ENCODE measurements around the gene ACADM. TPM values are rescaled to one million over a fixed set of nuclear protein-coding genes. Genes with fewer than 3 reads are reported as not detected.

The ACADM gene
- total RNA-seq, 4 donors from 2014 or later = 22.9 to 51.1 (median 41.2) TPM

GRCh38 chr1:75811211-75811981 lies 86.9 kb downstream of the ACADM start:
- H3K27me3 ChIP-seq = no peaks in the 10 kb centered on the region
- no peaks in the 10 kb centered on the region for H3K4me1 ChIP-seq
- H3K27ac ChIP-seq = no peak overlapping the region
- H3K4me3 ChIP-seq = no peak overlapping the region
- peaks cover 0 to 9% (median 0%) of the 10 kb centered on the region in 3 donors for H3K36me3 ChIP-seq
- no peaks in the 10 kb centered on the region for H3K9me3 ChIP-seq
- TF ChIP-seq CTCF (IDR thresholded peaks at IDR 0.05) = no peak
- TF ChIP-seq EP300 (IDR thresholded peaks at IDR 0.05) = no peak
- TF ChIP-seq POLR2A (IDR thresholded peaks at IDR 0.05) = no peak
- DNase-seq (ENCODE audit: low spot score in 2 of 2) = no peak
- 73 to 85% methylated on average over 1 of the region's 1 CpG for WGBS, 2 donors

- H3K4me3 ChIP-seq = no peak overlapping the region
- no peaks in the 10 kb centered on the region for H3K9me3 ChIP-seq
- H3K36me3 ChIP-seq = peaks cover 0 to 9% (median 0%) of the 10 kb centered on the region in 3 donors
- H3K4me1 ChIP-seq = no peaks in the 10 kb centered on the region
- WGBS, 2 donors = 89 to 94% methylated on average over 3 of the region's 3 CpGs
- no peak overlapping the region for H3K27ac ChIP-seq
- TF ChIP-seq CTCF (IDR thresholded peaks at IDR 0.05) (no peak), EP300 (IDR thresholded peaks at IDR 0.05) (no peak), POLR2A (IDR thresholded peaks at IDR 0.05) (no peak)
- DNase-seq (ENCODE audit: low spot score in 2 of 2) = no peak
- H3K27me3 ChIP-seq = no peaks in the 10 kb centered on the region
Measured at GRCh38 chr1:75812065-75812464, 87.6 kb downstream of the ACADM start.

Small RNAs within 50 kb of the gene (small RNA-seq; reads per million reads assigned to genes)
- gene SNORD45A (not detected), gene SNORD45B (not detected), gene SNORD45C (not detected)

Other genes with a start within 250 kb of the ACADM start
- gene SLC44A5, start 113.6 kb upstream of the ACADM start, total RNA-seq = under 1 TPM in 1 of 4 donors, not detected in 3; 0.21 TPM
- gene RABGGTB, start 61.5 kb downstream of the ACADM start, total RNA-seq = 10 to 100 TPM; 42.2 to 56.3 (median 50.9) TPM
- 1 to 10 TPM in 1 of 4 donors, under 1 TPM in 3; 0.44 to 2.7 (median 0.79) TPM for gene MSH4, start 72.2 kb downstream of the ACADM start, total RNA-seq
- not detected for gene ASB17, start 207.7 kb downstream of the ACADM start, total RNA-seq